T-cell (primary cell): Measurements from ENCODE around the gene FAHD2A. TPM values are rescaled to one million over a fixed set of nuclear protein-coding genes. Genes with fewer than 3 reads are reported as not detected.

Experiments used
- ATAC-seq, 4 experiments: fragments of 200-7000 bp in 3 of 4; fragments of 150-1000 bp in 1 of 4; cut with Tn5 transposase; replicated peaks in 1 of 4; 1 replicate in 3 of 4; 2 replicates in 1 of 4; pipeline ENCODE4 v1.10.0; 2021; ENCODE audit warnings: moderate library complexity in 3 of 4, mild to moderate bottlenecking in 2 of 4, moderate number of reproducible peaks in 1 of 4
- CTCF ChIA-PET, 2 donors: fragments of 300-600 bp; sonication (Branson Sonifier 250); formaldehyde crosslinking; loops; one replicate each; lab custom pipeline; 2022; ENCODE audit warnings: antibody characterized with exemption in 2 of 2; lab: Charles Lee
- POLR2A ChIA-PET, 2 donors: fragments of 300-600 bp; sonication (Branson Sonifier 250); formaldehyde crosslinking; loops; one replicate each; lab custom pipeline; 2022; ENCODE audit warnings: antibody characterized with exemption in 2 of 2; lab: Charles Lee
- DNase-seq, 35 experiments: peaks; one replicate each; pipeline versions ENCODE4 v3.0.0 to v3.0.0-alpha.2; 2013 to 2023
- H3K27ac ChIP-seq: one replicate; pipeline ENCODE4 v1.5.1; 2013; ENCODE audit warnings: low read length
- H3K27me3 ChIP-seq, 2 experiments: replicated peaks in 1 of 2; 1 replicate in 1 of 2; 2 replicates in 1 of 2; pipeline versions ENCODE4 v1.6.1 to v1.7.0; 2013; ENCODE audit warnings: low read length in 1 of 2, mixed read lengths in 1 of 2; ENCODE audit not compliant: control insufficient read depth in 2 of 2, insufficient read depth in 2 of 2; ENCODE audit errors: extremely low read depth in 1 of 2
- H3K36me3 ChIP-seq, 2 donors: 1 replicate in 1 of 2; 2 replicates in 1 of 2; pipeline versions ENCODE4 v1.6.1 to v1.7.0; 2013; ENCODE audit warnings: low read length in 1 of 2; ENCODE audit not compliant: control insufficient read depth in 2 of 2, insufficient read depth in 1 of 2; ENCODE audit errors: extremely low read depth in 1 of 2
- H3K4me1 ChIP-seq, 2 experiments: 1 replicate in 1 of 2; 2 replicates in 1 of 2; pipeline versions ENCODE4 v1.6.1 to v1.7.0; 2013; ENCODE audit warnings: low read length in 2 of 2, mixed read lengths in 1 of 2; ENCODE audit not compliant: insufficient read depth in 2 of 2, control insufficient read depth in 1 of 2; ENCODE audit errors: extremely low read depth in 1 of 2
- H3K4me3 ChIP-seq, 2 donors: 1 replicate in 1 of 2; 2 replicates in 1 of 2; pipeline versions ENCODE4 v1.5.1 to v1.7.0; 2013; ENCODE audit warnings: mild to moderate bottlenecking in 2 of 2, low read length in 1 of 2, moderate library complexity in 1 of 2; ENCODE audit not compliant: control insufficient read depth in 1 of 2; ENCODE audit errors: extremely low read depth in 1 of 2
- H3K9me3 ChIP-seq: 2 replicates; pipeline ENCODE4 v1.7.0; 2013
- H3K27ac Mint-ChIP-seq, 2 donors: one replicate each; pipeline ENCODE4 v1.8.0; 2020 to 2021; ENCODE audit warnings: mild to moderate bottlenecking in 2 of 2, mixed read lengths in 2 of 2
- H3K27me3 Mint-ChIP-seq, 2 donors: one replicate each; pipeline ENCODE4 v1.8.0; 2021 to 2022; ENCODE audit warnings: mixed read lengths in 2 of 2
- H3K36me3 Mint-ChIP-seq: one replicate; pipeline ENCODE4 v1.8.0; 2021; ENCODE audit warnings: mixed read lengths
- H3K4me1 Mint-ChIP-seq, 3 donors: one replicate each; pipeline ENCODE4 v1.8.0; 2020 to 2022; ENCODE audit warnings: mixed read lengths in 3 of 3, mild to moderate bottlenecking in 1 of 3
- H3K4me3 Mint-ChIP-seq, 3 donors: one replicate each; pipeline ENCODE4 v1.8.0; 2020 to 2022; ENCODE audit warnings: mild to moderate bottlenecking in 3 of 3, mixed read lengths in 3 of 3, moderate library complexity in 3 of 3
- H3K9me3 Mint-ChIP-seq, 3 donors: one replicate each; pipeline ENCODE4 v1.8.0; 2020 to 2022; ENCODE audit warnings: mixed read lengths in 3 of 3
- WGBS: methylation state at CpG from one replicate; pipeline ENCODE4 v1.1.5; 2013; ENCODE audit warnings: missing lambda C conversion rate; ENCODE audit not compliant: insufficient coverage; 5-methylcytosine and 5-hydroxymethylcytosine counted together
- total RNA-seq, 35 experiments: library from RNA in 6 of 35; stranded (reverse) in 6 of 35; fragments of 120-200 nt in 1 of 35; gene quantifications; one replicate each; pipeline versions ENCODE4 v1.2.1 to v1.2.4 and lab custom pipeline; 2013 to 2026

The FAHD2A gene
- total RNA-seq, 5 donors from 2014 or later (not counting 1 experiment from before 2014, with no cell fraction given) = 26.4 to 34.9 (median 28.7) TPM

DNA sequence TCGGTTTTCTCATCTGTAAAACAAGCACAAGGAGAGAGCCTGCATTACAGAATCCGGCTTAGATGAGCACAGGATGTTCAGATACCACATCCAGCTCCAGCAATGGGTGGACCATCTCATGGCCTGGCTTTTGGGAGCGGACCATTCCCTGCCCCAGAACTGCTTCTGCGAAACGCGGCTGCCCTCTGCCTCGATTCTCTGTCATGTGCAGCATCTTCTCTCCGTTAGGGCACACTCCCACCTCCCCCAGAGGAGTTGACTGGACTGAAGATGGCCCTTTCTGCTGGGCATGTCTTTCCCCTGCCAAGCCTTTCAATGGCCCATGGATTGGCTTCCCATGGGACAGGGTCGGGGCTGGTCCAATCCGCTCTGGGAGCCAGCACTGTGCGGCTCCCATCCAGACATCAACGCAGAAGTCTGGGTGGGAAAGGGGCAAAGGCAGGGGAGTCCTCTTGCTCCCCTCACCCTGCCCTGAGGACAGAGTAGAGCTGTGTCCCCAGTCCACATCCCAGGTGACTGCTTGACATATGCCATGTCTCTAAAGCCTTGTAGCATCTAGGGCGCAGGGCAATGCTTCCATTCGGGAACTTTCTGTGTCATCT lies 14.3 kb upstream of the FAHD2A start:
- Mint-ChIP-seq H3K27ac (no peak overlapping the region), H3K27me3 (peaks cover 0 to 13% of the 10 kb centered on the region in 2 donors), H3K4me3 (no peak overlapping the region), H3K36me3 (no peaks in the 10 kb centered on the region), H3K9me3 (no peaks in the 10 kb centered on the region), H3K4me1 (peaks cover 0 to 1% (median 0%) of the 10 kb centered on the region in 3 donors)
- peaks cover 0 to 8% of the 10 kb centered on the region in 2 experiments for H3K4me1 ChIP-seq
- POLR2A ChIA-PET = no interaction called here
- H3K36me3 ChIP-seq = no peaks in the 10 kb centered on the region
- DNase-seq = no peak
- H3K4me3 ChIP-seq = no peak overlapping the region
- no peak overlapping the region for H3K27ac ChIP-seq
- 70% methylated on average over 11 of the region's 14 CpGs for WGBS
- CTCF ChIA-PET = no interaction called here
- H3K27me3 ChIP-seq = peaks cover 0 to 60% of the 10 kb centered on the region in 2 experiments
- H3K9me3 ChIP-seq = no peaks in the 10 kb centered on the region
- no peak for ATAC-seq

- no peaks in the 10 kb centered on the region for H3K36me3 Mint-ChIP-seq
- ChIA-PET CTCF (no interaction called here), POLR2A (no interaction called here)
- H3K9me3 Mint-ChIP-seq = no peaks in the 10 kb centered on the region
- Histone ChIP-seq H3K27me3 (peaks cover 0 to 55% of the 10 kb centered on the region in 2 experiments), H3K4me3 (no peak overlapping the region), H3K9me3 (no peaks in the 10 kb centered on the region), H3K4me1 (peaks cover 0 to 8% of the 10 kb centered on the region in 2 experiments), H3K27ac (no peak overlapping the region), H3K36me3 (no peaks in the 10 kb centered on the region)
- ATAC-seq (peak in 1 of 4 experiments; percentile 18), DNase-seq (no peak)
- H3K27me3 Mint-ChIP-seq = peaks cover 0 to 10% of the 10 kb centered on the region in 2 donors
- peaks cover 0 to 1% (median 0%) of the 10 kb centered on the region in 3 donors for H3K4me1 Mint-ChIP-seq
- 36% methylated on average over 13 of the region's 15 CpGs for WGBS
- no peak overlapping the region for H3K27ac Mint-ChIP-seq
- H3K4me3 Mint-ChIP-seq = no peak overlapping the region
Observed at GRCh38 chr2:95388856-95389244, 13.7 kb upstream of the FAHD2A start.

DNA sequence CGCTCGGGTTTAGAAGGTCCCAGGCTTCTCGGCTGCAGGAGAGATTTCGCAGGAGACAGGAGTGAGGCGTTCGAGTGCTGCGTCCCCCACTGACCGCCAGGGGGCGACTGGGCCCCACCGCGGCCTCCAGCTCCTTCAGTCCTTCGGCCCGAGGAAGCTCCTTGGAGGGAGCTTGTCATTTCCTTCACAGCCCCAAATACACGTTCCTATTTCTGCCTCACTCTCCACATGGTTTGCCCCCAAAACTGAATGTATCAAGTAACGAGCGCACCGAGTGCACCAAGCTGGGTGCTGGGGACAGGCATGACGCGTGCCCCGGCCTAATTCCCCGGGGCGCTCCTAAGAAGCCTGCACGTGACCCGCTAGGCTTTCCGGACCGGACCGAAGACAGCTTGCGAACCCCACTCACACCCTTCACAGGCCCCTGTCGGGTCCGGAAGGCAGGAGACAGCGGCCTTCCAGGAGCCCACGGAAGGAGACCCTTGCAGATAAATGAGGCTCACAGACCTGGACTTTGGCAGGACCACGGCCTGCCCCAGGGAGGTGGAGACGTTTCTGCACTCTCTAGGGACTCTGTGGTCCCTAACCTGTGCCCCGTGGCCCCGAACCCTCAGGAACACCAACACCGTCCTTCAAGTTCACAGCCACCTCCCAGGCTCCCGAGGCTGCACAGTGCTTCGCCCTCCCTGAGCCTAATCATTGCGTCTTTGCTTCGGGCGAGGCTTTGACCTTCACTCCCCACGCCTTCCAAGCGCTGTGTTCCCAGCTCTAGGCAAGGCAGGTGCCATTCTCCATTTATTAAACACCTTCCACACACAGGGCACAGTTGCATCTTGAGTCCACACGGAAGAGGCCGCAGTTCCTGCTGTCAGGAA lies 13.0 kb upstream of the FAHD2A start:
- H3K4me3 Mint-ChIP-seq = no peak overlapping the region
- WGBS = 53% methylated on average over 36 of the region's 46 CpGs
- H3K4me1 ChIP-seq = peaks cover 0 to 8% of the 10 kb centered on the region in 2 experiments
- H3K27ac ChIP-seq = no peak overlapping the region
- DNase-seq (peak in 17 of 35 experiments; percentile 6 to 52 (median 21)), ATAC-seq (peak; percentile 45 to 68 (median 58))
- peaks cover 0 to 50% of the 10 kb centered on the region in 2 experiments for H3K27me3 ChIP-seq
- no peaks in the 10 kb centered on the region for H3K36me3 Mint-ChIP-seq
- peaks cover 0 to 8% of the 10 kb centered on the region in 2 donors for H3K27me3 Mint-ChIP-seq
- no peak overlapping the region for H3K4me3 ChIP-seq
- no peaks in the 10 kb centered on the region for H3K9me3 Mint-ChIP-seq
- H3K27ac Mint-ChIP-seq = no peak overlapping the region
- peaks cover 0 to 1% (median 0%) of the 10 kb centered on the region in 3 donors for H3K4me1 Mint-ChIP-seq
- no peaks in the 10 kb centered on the region for H3K36me3 ChIP-seq
- no peaks in the 10 kb centered on the region for H3K9me3 ChIP-seq
- POLR2A ChIA-PET = no interaction called here
- CTCF ChIA-PET = no interaction called here

DNA sequence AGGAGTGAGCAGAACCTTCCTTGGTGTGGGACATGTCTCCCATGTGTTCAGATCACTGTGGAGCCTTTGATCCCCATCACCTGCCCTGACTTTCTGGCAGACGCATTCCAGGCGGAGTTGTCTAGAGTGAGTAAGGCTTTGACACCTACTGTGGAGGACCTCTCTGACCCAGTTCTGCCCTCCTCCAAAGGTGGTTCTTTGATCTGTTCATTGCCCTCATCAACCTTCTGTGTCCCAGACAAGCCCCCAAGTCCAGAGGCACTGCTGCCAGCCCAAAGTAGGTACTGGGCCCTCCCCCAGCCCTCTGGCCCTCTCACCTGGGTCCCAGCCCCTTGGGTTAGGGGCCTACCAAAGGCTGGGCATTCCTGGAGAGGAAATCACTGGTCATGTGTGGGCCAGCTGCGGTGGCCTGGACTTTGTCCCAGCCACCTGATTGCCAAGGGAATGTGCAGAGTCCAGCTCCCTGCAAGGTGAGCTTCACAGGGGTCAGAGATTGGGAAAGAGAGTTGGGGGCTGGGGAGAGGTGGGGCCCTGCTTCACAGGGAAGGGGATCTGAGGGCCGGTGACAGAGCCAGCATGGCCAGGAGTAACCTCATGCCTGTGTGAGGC lies 12.1 kb upstream of the FAHD2A start:
- Mint-ChIP-seq H3K36me3 (no peaks in the 10 kb centered on the region), H3K27me3 (peaks cover 0 to 8% of the 10 kb centered on the region in 2 donors), H3K9me3 (no peaks in the 10 kb centered on the region), H3K27ac (no peak overlapping the region), H3K4me1 (peaks cover 0 to 1% (median 0%) of the 10 kb centered on the region in 3 donors), H3K4me3 (no peak overlapping the region)
- ChIA-PET POLR2A (no interaction called here), CTCF (no interaction called here)
- ATAC-seq = no peak
- no peak for DNase-seq
- Histone ChIP-seq H3K27ac (no peak overlapping the region), H3K4me3 (no peak overlapping the region), H3K36me3 (no peaks in the 10 kb centered on the region), H3K27me3 (peaks cover 0 to 41% of the 10 kb centered on the region in 2 experiments), H3K4me1 (peaks cover 0 to 8% of the 10 kb centered on the region in 2 experiments), H3K9me3 (no peaks in the 10 kb centered on the region)
- WGBS = 100% methylated on average over 1 of the region's 4 CpGs

DNA sequence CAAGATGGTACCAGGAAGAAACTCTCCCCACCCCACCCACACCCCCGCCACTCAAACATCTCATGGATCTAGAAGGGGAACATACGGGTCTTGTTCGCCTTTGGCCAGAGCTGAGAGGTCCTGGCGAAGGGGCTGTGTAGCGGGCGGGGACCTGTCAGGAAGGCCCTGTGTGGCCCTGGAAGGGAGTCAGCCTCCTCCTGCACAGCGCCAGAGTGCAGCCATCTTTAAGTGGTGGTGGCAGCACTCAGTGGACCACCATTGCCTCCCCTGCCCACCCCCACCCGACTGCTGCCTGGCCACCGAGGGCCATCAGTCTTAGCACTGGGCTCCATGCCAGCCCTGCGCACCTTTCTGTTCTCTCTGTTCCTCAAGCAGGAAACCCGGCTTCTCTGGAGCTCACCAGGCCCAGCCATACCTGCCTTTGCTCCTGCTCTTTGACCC lies 11.6 kb upstream of the FAHD2A start:
- DNase-seq = no peak
- peaks cover 0 to 8% of the 10 kb centered on the region in 2 donors for H3K27me3 Mint-ChIP-seq
- H3K4me1 Mint-ChIP-seq = peaks cover 0 to 1% (median 0%) of the 10 kb centered on the region in 3 donors
- peaks cover 0 to 36% of the 10 kb centered on the region in 2 experiments for H3K27me3 ChIP-seq
- CTCF ChIA-PET = no interaction called here
- no peaks in the 10 kb centered on the region for H3K36me3 Mint-ChIP-seq
- H3K27ac Mint-ChIP-seq = no peak overlapping the region
- H3K27ac ChIP-seq = no peak overlapping the region
- peaks cover 0 to 8% of the 10 kb centered on the region in 2 experiments for H3K4me1 ChIP-seq
- H3K4me3 ChIP-seq = no peak overlapping the region
- no peak for ATAC-seq
- H3K4me3 Mint-ChIP-seq = no peak overlapping the region
- H3K9me3 ChIP-seq = no peaks in the 10 kb centered on the region
- WGBS = 83% methylated on average over 7 of the region's 11 CpGs
- POLR2A ChIA-PET = no interaction called here
- no peaks in the 10 kb centered on the region for H3K9me3 Mint-ChIP-seq
- H3K36me3 ChIP-seq = no peaks in the 10 kb centered on the region

DNA sequence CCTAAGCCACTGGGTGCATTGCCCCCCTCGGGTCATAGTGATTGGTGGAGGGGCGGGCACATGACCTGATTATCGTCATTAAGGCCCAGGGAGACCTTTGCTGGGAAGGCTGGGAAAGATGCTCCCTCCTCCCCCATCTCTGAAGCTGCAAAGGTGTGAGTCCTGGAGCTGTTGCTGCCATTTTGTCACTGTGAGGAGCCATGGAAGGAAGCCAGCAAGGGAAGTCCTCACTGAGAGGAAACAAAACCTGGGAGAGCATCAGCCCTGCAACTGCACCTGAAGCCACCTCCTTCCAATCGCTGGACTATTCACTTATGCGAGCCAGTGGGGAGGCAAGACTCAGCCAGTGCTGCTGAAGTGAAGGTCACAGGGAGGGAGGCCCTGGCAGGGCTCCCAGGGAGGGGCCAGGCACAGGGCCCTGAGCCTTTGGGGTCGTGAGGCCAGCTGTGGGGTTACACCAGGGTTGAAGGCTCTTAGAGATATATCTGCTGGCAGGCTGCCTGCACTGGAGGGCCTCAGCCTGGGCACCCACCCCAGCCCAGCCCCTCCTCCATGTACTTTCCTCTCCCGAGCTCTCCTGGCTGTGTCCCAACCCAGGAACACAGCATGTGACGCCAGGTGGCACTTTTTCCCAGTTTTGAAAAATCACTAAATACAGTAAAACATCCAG lies 10.7 kb upstream of the FAHD2A start:
- WGBS = 71% methylated on average over 5 of the region's 8 CpGs
- no peaks in the 10 kb centered on the region for H3K9me3 ChIP-seq
- H3K4me1 ChIP-seq = peaks cover 0 to 8% of the 10 kb centered on the region in 2 experiments
- Mint-ChIP-seq H3K4me1 (peaks cover 0 to 1% (median 0%) of the 10 kb centered on the region in 3 donors), H3K27ac (no peak overlapping the region), H3K9me3 (no peaks in the 10 kb centered on the region), H3K36me3 (no peaks in the 10 kb centered on the region), H3K27me3 (peaks cover 0 to 8% of the 10 kb centered on the region in 2 donors), H3K4me3 (no peak overlapping the region)
- CTCF ChIA-PET = no interaction called here
- DNase-seq (no peak), ATAC-seq (no peak)
- H3K36me3 ChIP-seq = no peaks in the 10 kb centered on the region
- H3K4me3 ChIP-seq = no peak overlapping the region
- POLR2A ChIA-PET = no interaction called here
- H3K27ac ChIP-seq = no peak overlapping the region
- H3K27me3 ChIP-seq = peaks cover 0 to 32% of the 10 kb centered on the region in 2 experiments
